DND-41 (cell line): ENCODE data around the gene ALDH1A3.

ENCODE experiments used
- ATAC-seq: fragments of 200-7000 bp; cut with Tn5 transposase; 3 replicates; pipeline ENCODE4 v1.9.1; 2021; ENCODE audit warnings: low read depth; ENCODE audit not compliant: insufficient read depth
- DNase-seq: peaks from one replicate; pipeline ENCODE4 v3.0.0-alpha.2; 2020
- H2AFZ ChIP-seq: 2 replicates; pipeline ENCODE4 v1.6.0; 2012; ENCODE audit warnings: low read depth, low read length
- H3K27ac ChIP-seq: 2 replicates; pipeline ENCODE4 v1.5.1; 2012; ENCODE audit warnings: low read length, inconsistent platforms
- H3K27me3 ChIP-seq: fragments of 200-600 bp; sonication (generic); 2 replicates; pipeline ENCODE4 v1.6.0; 2012; ENCODE audit warnings: low read length, mild to moderate bottlenecking, inconsistent platforms; ENCODE audit not compliant: insufficient read depth, poor library complexity
- H3K36me3 ChIP-seq: 2 replicates; pipeline ENCODE4 v1.5.1; 2012; ENCODE audit warnings: low read length, inconsistent platforms; ENCODE audit not compliant: insufficient read depth
- H3K4me1 ChIP-seq: 2 replicates; pipeline ENCODE4 v1.5.1; 2012; ENCODE audit warnings: mild to moderate bottlenecking, low read length; ENCODE audit not compliant: insufficient read depth
- H3K4me2 ChIP-seq: 2 replicates; pipeline ENCODE4 v1.6.0; 2012; ENCODE audit warnings: mild to moderate bottlenecking, moderate library complexity, low read length, inconsistent platforms; ENCODE audit not compliant: insufficient read depth
- H3K4me3 ChIP-seq, 2 experiments: fragments of 200-600 bp in 1 of 2; shearing (Covaris generic) in 1 of 2; 2 replicates each; pipeline ENCODE4 v1.5.1; 2012 to 2016; ENCODE audit warnings: inconsistent platforms in 2 of 2, low read length in 2 of 2, mild to moderate bottlenecking in 2 of 2, low read depth in 1 of 2, moderate library complexity in 1 of 2
- H3K79me2 ChIP-seq: 2 replicates; pipeline ENCODE4 v1.6.0; 2012; ENCODE audit warnings: low read length, inconsistent platforms; ENCODE audit not compliant: insufficient read depth
- H3K9ac ChIP-seq: 2 replicates; pipeline ENCODE4 v1.6.0; 2012; ENCODE audit warnings: low read depth, mild to moderate bottlenecking, inconsistent platforms, low read length, moderate library complexity
- H3K9me3 ChIP-seq: 2 replicates; pipeline ENCODE4 v1.5.1; 2012; ENCODE audit warnings: low read length, moderate library complexity, mild to moderate bottlenecking, inconsistent platforms; ENCODE audit not compliant: insufficient read depth, severe bottlenecking
- H4K20me1 ChIP-seq: 2 replicates; pipeline ENCODE4 v1.6.0; 2012; ENCODE audit warnings: low read length; ENCODE audit not compliant: insufficient read depth
- EZH2 ChIP-seq: IDR thresholded peaks from 3 replicates; pipeline ENCODE4 v1.6.1; 2012; ENCODE audit warnings: borderline replicate concordance, low read depth, mild to moderate bottlenecking, moderate library complexity, low read length, inconsistent platforms; ENCODE audit not compliant: severe bottlenecking
- TF ChIP-seq, protein P1 (sequence below): IDR thresholded peaks from 2 replicates; pipeline ENCODE4 v1.5.1; 2012; ENCODE audit warnings: borderline replicate concordance, low read length, moderate library complexity, mild to moderate bottlenecking; ENCODE audit not compliant: poor library complexity, severe bottlenecking; ENCODE audit errors: extremely low read depth

ALDH1A3 gene

GRCh38 chr15:100932676-100933348, 53.2 kb downstream of the ALDH1A3 start:
- H3K4me3 ChIP-seq: no peak overlapping the region
- no peak for TF ChIP-seq EZH2
- TF ChIP-seq, protein P1, sequence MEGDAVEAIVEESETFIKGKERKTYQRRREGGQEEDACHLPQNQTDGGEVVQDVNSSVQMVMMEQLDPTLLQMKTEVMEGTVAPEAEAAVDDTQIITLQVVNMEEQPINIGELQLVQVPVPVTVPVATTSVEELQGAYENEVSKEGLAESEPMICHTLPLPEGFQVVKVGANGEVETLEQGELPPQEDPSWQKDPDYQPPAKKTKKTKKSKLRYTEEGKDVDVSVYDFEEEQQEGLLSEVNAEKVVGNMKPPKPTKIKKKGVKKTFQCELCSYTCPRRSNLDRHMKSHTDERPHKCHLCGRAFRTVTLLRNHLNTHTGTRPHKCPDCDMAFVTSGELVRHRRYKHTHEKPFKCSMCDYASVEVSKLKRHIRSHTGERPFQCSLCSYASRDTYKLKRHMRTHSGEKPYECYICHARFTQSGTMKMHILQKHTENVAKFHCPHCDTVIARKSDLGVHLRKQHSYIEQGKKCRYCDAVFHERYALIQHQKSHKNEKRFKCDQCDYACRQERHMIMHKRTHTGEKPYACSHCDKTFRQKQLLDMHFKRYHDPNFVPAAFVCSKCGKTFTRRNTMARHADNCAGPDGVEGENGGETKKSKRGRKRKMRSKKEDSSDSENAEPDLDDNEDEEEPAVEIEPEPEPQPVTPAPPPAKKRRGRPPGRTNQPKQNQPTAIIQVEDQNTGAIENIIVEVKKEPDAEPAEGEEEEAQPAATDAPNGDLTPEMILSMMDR: no peak
- no peaks in the 10 kb centered on the region for H3K27me3 ChIP-seq
- no peak overlapping the region for H3K27ac ChIP-seq
- no peaks in the 10 kb centered on the region for H3K36me3 ChIP-seq
- H3K4me1 ChIP-seq: no peaks in the 10 kb centered on the region
- no peak overlapping the region for H2AFZ ChIP-seq
- H3K9me3 ChIP-seq: no peaks in the 10 kb centered on the region
- DNase-seq (no peak), ATAC-seq (no peak)
- H3K4me2 ChIP-seq: no peak overlapping the region
- no peaks in the 10 kb centered on the region for H3K79me2 ChIP-seq
- no peak overlapping the region for H3K9ac ChIP-seq
- no peaks in the 10 kb centered on the region for H4K20me1 ChIP-seq

- no peaks in the 10 kb centered on the region for H3K9me3 ChIP-seq
- H3K79me2 ChIP-seq: no peaks in the 10 kb centered on the region
- H3K27me3 ChIP-seq: no peaks in the 10 kb centered on the region
- no peak overlapping the region for H3K4me3 ChIP-seq
- no peaks in the 10 kb centered on the region for H3K36me3 ChIP-seq
- H3K4me2 ChIP-seq: no peak overlapping the region
- no peaks in the 10 kb centered on the region for H4K20me1 ChIP-seq
- H3K9ac ChIP-seq: no peak overlapping the region
- TF ChIP-seq, protein P1: no peak
- no peak for TF ChIP-seq EZH2
- H3K27ac ChIP-seq: no peak overlapping the region
- no peaks in the 10 kb centered on the region for H3K4me1 ChIP-seq
- no peak for DNase-seq
- ATAC-seq: no peak
- H2AFZ ChIP-seq: no peak overlapping the region
Measured at GRCh38 chr15:100934166-100934565, 54.5 kb downstream of the ALDH1A3 start.

- Histone ChIP-seq H3K4me3 (no peak overlapping the region), H3K36me3 (no peaks in the 10 kb centered on the region), H3K9me3 (no peaks in the 10 kb centered on the region), H2AFZ (no peak overlapping the region), H3K4me2 (no peak overlapping the region), H3K27ac (no peak overlapping the region), H3K79me2 (no peaks in the 10 kb centered on the region), H3K27me3 (no peaks in the 10 kb centered on the region), H3K4me1 (no peaks in the 10 kb centered on the region), H4K20me1 (no peaks in the 10 kb centered on the region), H3K9ac (no peak overlapping the region)
- no peak for TF ChIP-seq EZH2
- TF ChIP-seq, protein P1: no peak
- DNase-seq (no peak), ATAC-seq (no peak)
Measured at GRCh38 chr15:100934726-100935125, 55.1 kb downstream of the ALDH1A3 start.
